Measurements from ENCODE around the gene TMPRSS15.

The TMPRSS15 gene

DNA sequence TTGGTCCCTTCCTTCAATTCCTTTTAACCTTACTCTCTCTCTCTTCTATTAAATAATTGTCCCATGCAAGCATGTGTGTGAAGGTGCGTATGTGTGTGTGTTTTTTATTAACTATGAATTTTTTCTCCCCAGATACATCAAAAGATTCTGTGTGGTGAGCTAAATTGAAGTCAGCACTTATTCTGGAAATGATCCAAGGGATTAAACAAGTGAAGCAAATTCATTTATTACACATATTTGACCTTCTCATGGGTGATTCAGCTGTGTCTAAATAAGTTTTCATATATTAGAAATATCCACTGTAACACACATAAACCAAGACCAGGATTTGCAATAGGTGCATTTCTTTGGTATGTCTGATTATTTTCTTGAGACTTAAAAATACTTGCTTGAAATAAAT is 134.7 kb downstream of the TMPRSS15 start:
- H3K4me3 ChIP-seq (ENCODE audit: low read length) = no peak overlapping the region
- TF ChIP-seq CTCF (conservative IDR thresholded peaks at IDR 0.05; ENCODE audit: low read depth, low read length) = no peak
- peak; percentile 75 for DNase-seq (ENCODE audit: low read depth)

GRCh38 chr21:18267496-18267895 is 136.1 kb downstream of the TMPRSS15 start:
- no peak for TF ChIP-seq CTCF (conservative IDR thresholded peaks at IDR 0.05; ENCODE audit: low read depth, low read length)

DNA sequence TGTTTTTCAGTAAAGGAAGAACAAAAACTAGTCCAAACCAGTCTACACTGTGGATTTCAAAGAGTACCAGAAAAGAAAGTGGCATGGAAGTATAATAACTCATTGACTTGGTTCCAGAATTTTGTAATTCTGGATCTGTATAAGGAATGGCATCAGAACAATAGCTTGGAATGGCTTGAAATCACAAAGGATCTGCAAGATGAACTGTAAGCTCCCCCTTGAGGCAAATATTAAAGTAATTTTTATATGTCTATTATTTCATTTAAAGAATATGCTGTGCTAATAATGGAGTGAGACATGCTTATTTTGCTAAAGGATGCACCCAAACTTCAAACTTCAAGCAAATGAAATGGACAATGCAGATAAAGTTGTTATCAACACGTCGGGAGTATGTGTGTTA is 137.6 kb downstream of the TMPRSS15 start:
- TF ChIP-seq CTCF (conservative IDR thresholded peaks at IDR 0.05; ENCODE audit: low read depth, low read length) = no peak
- DNase-seq (ENCODE audit: low read depth) = no peak
- H3K4me3 ChIP-seq (ENCODE audit: low read length) = no peak overlapping the region

More at GRCh38 chr21:18267496-18267895, 136.1 kb downstream of the TMPRSS15 start:
- DNase-seq (ENCODE audit: low read depth) = no peak
- no peak overlapping the region for H3K4me3 ChIP-seq (ENCODE audit: low read length)

DNA sequence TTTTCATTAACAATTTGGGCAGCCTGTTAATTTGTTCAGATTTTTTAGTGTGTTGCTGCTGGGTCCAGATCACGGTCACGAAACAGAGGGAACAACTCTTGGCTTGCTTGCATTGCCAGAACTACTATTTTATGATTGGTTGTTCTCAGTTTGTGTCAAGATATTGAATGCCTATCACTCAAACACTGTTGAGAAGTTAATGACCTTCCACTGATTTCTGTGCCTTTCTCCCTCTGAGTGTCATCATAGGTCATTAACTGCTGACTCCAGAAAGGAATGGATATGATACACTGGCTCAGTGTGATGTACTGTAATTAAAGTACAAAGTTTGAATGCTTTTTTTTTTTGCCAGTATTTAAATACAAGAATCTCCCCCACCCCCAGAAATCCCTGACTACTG is 149.8 kb downstream of the TMPRSS15 start:
- no peak for TF ChIP-seq CTCF (conservative IDR thresholded peaks at IDR 0.05; ENCODE audit: low read depth, low read length)
- no peak overlapping the region for H3K4me3 ChIP-seq (ENCODE audit: low read length)
- DNase-seq (ENCODE audit: low read depth) = no peak

DNA sequence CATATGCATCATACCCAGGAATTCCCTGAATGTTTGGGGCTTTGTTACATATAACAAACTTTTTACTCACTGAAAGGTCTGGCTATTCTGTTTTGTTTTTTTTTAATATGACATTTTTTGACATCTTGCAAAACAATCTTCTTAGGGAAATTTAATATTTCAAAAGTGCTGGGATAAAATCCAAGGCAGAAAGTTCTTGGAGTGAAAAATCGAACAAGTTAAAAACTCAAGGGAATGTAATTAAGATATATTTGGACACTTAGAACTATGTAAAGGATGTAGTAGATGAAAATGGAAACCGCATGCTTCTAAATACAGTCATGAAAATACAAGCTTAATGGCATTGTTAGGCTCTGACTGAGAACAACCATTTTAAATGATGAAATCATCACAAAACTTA is 150.4 kb downstream of the TMPRSS15 start:
- no peak for DNase-seq (ENCODE audit: low read depth)
- TF ChIP-seq CTCF (conservative IDR thresholded peaks at IDR 0.05; ENCODE audit: low read depth, low read length) = no peak
- no peak overlapping the region for H3K4me3 ChIP-seq (ENCODE audit: low read length)

GRCh38 chr21:18252680-18253079 is 150.9 kb downstream of the TMPRSS15 start:
- TF ChIP-seq CTCF (conservative IDR thresholded peaks at IDR 0.05; ENCODE audit: low read depth, low read length) = no peak
- no peak overlapping the region for H3K4me3 ChIP-seq (ENCODE audit: low read length)
- no peak for DNase-seq (ENCODE audit: low read depth)

GRCh38 chr21:18252256-18252655 is 151.3 kb downstream of the TMPRSS15 start:
- no peak for TF ChIP-seq CTCF (conservative IDR thresholded peaks at IDR 0.05; ENCODE audit: low read depth, low read length)
- no peak overlapping the region for H3K4me3 ChIP-seq (ENCODE audit: low read length)
- DNase-seq (ENCODE audit: low read depth) = no peak

Measured in retinal pigment epithelial cell (primary cell).